HCT116 (cell line): ENCODE data around the gene DPP6. TPM values are rescaled to one million over a fixed set of nuclear protein-coding genes. Genes with fewer than 3 reads are reported as not detected.

Experiments used
- ATAC-seq: fragments of 200-7000 bp; cut with Tn5 transposase; 2 replicates; pipeline ENCODE4 v1.9.1; 2020; ENCODE audit warnings: mild to moderate bottlenecking, moderate library complexity
- BruUV-seq: library from RNA; stranded (reverse); fragments of 400-500 nt; replicated peaks from 2 replicates; lab custom pipeline; 2021; lab: Mats Ljungman, UMichigan
- CTCF ChIA-PET: fragments of 300-600 bp; sonication (Branson Sonifier 250); formaldehyde crosslinking; loops from one replicate; lab custom pipeline; 2021; ENCODE audit warnings: antibody characterized with exemption; lab: Charles Lee
- POLR2A ChIA-PET: fragments of 300-600, 350-600 bp; sonication (Branson Sonifier 250); formaldehyde crosslinking; loops from one replicate; lab custom pipeline; 2021; ENCODE audit warnings: antibody characterized with exemption; lab: Charles Lee
- RAD21 ChIA-PET, 2 experiments: fragments of 300-600 bp; sonication (Branson Sonifier 250); formaldehyde crosslinking; loops; one replicate each; lab custom pipeline; 2023; ENCODE audit warnings: low total read pairs in 2 of 2; ENCODE audit not compliant: uncharacterized antibody in 2 of 2, unreplicated experiment in 2 of 2, low non-redundant PET in 1 of 2; lab: Charles Lee
- DNase-seq: peaks from one replicate; pipeline ENCODE4 v3.0.0-alpha.2; 2010; ENCODE audit warnings: low read depth, low spot score
- H2AFZ ChIP-seq: fragments of 200-600 bp; shearing (Covaris generic), sonication (generic); 2 replicates; pipeline ENCODE4 v1.6.1; 2017; ENCODE audit warnings: low read depth, mixed run types, mixed read lengths, antibody characterized with exemption, low read length; ENCODE audit not compliant: poor library complexity, severe bottlenecking
- H3K27ac ChIP-seq: 2 replicates; pipeline ENCODE4 v1.5.1; 2012; ENCODE audit warnings: low read depth, low read length
- H3K27me3 ChIP-seq: fragments of 200-600 bp; sonication (generic); 2 replicates; pipeline ENCODE4 v1.6.1; 2016; ENCODE audit warnings: mixed run types, low read length, mixed read lengths; ENCODE audit not compliant: insufficient read depth
- H3K36me3 ChIP-seq, 2 experiments: fragments of 200-500 bp in 1 of 2; fragments of 200-600 bp in 1 of 2; sonication (Bioruptor generic) in 1 of 2; sonication (generic) in 1 of 2; 2 replicates each; pipeline versions ENCODE4 v1.5.1 to v1.6.1; 2014 to 2016; ENCODE audit warnings: low read length in 2 of 2, inconsistent platforms in 1 of 2, mixed read lengths in 1 of 2, mixed run types in 1 of 2; ENCODE audit not compliant: insufficient read depth in 2 of 2, control insufficient read depth in 1 of 2
- H3K4me1 ChIP-seq, 2 experiments: fragments of 200-600 bp in 1 of 2; sonication (generic) in 1 of 2; 2 replicates each; pipeline versions ENCODE4 v1.5.1 to v1.6.1; 2012 to 2017; ENCODE audit warnings: low read length in 2 of 2, inconsistent platforms in 1 of 2, mild to moderate bottlenecking in 1 of 2, mixed read lengths in 1 of 2, mixed run types in 1 of 2, moderate library complexity in 1 of 2; ENCODE audit not compliant: insufficient read depth in 2 of 2, control insufficient read depth in 1 of 2
- H3K4me2 ChIP-seq: fragments of 200-600 bp; sonication (generic); 2 replicates; pipeline ENCODE4 v1.6.1; 2017; ENCODE audit warnings: mixed run types, low read length, mixed read lengths
- H3K4me3 ChIP-seq, 2 experiments: fragments of 200-600 bp in 1 of 2; sonication (generic) in 1 of 2; replicated peaks in 1 of 2; 2 replicates each; pipeline ENCODE4 v1.5.1; 2011 to 2016; ENCODE audit warnings: low read length in 2 of 2, control low read depth in 1 of 2, low read depth in 1 of 2, mild to moderate bottlenecking in 1 of 2, mixed read lengths in 1 of 2, mixed run types in 1 of 2
- H3K79me2 ChIP-seq: fragments of 200-600 bp; sonication (generic); 2 replicates; pipeline ENCODE4 v1.6.1; 2017; ENCODE audit warnings: mild to moderate bottlenecking, mixed run types, low read length, moderate library complexity, mixed read lengths; ENCODE audit not compliant: insufficient read depth
- H3K9ac ChIP-seq: fragments of 200-600 bp; sonication (generic); 2 replicates; pipeline ENCODE4 v1.6.1; 2016; ENCODE audit warnings: low read length, mixed read lengths
- H3K9me2 ChIP-seq: fragments of 200-600 bp; sonication (generic), shearing (Covaris generic); 2 replicates; pipeline ENCODE4 v1.6.1; 2017; ENCODE audit warnings: mixed run types, mild to moderate bottlenecking, moderate library complexity; ENCODE audit not compliant: insufficient read depth
- H3K9me3 ChIP-seq, 2 experiments: fragments of 200-500 bp in 1 of 2; fragments of 200-600 bp in 1 of 2; sonication (Bioruptor generic) in 1 of 2; sonication (generic) in 1 of 2; 2 replicates each; pipeline ENCODE4 v1.6.1; 2014 to 2017; ENCODE audit warnings: low read length in 2 of 2, mixed read lengths in 2 of 2, inconsistent platforms in 1 of 2, low read depth in 1 of 2, mild to moderate bottlenecking in 1 of 2, mixed run types in 1 of 2, moderate library complexity in 1 of 2; ENCODE audit not compliant: control insufficient read depth in 1 of 2, insufficient read depth in 1 of 2
- H4K20me1 ChIP-seq: fragments of 200-600 bp; sonication (generic), shearing (Covaris generic); 2 replicates; pipeline ENCODE4 v1.6.1; 2017; ENCODE audit warnings: mixed run types, mild to moderate bottlenecking, moderate library complexity; ENCODE audit not compliant: insufficient read depth
- CTCF ChIP-seq, 3 experiments: fragments of 200-600 bp in 1 of 3; sonication (generic) in 1 of 3; IDR thresholded peaks in 2 of 3; conservative IDR thresholded peaks in 1 of 3; 2 replicates each; pipeline ENCODE4 v1.5.1; 2012 to 2017; ENCODE audit warnings: low read depth in 2 of 3, low read length in 2 of 3, antibody characterized with exemption in 1 of 3, borderline replicate concordance in 1 of 3, control low read depth in 1 of 3, mild to moderate bottlenecking in 1 of 3, mixed read lengths in 1 of 3, mixed run types in 1 of 3, moderate library complexity in 1 of 3; ENCODE audit not compliant: insufficient read depth in 1 of 3
- EGR1 ChIP-seq: IDR thresholded peaks from 2 replicates; pipeline ENCODE4 v1.6.1; 2012; ENCODE audit warnings: low read depth
- FOSL1 ChIP-seq: IDR thresholded peaks from 2 replicates; pipeline ENCODE4 v1.6.1; 2012; ENCODE audit warnings: low read depth
- POLR2AphosphoS5 ChIP-seq: IDR thresholded peaks from 2 replicates; pipeline ENCODE4 v1.6.1; 2011; ENCODE audit warnings: mild to moderate bottlenecking, low read depth, low read length, moderate library complexity
- RAD21 ChIP-seq: IDR thresholded peaks from 2 replicates; pipeline ENCODE4 v1.6.1; 2012; ENCODE audit warnings: low read depth, mild to moderate bottlenecking
- REST ChIP-seq: IDR thresholded peaks from 2 replicates; pipeline ENCODE4 v1.6.1; 2012; ENCODE audit warnings: low read depth
- SP1 ChIP-seq: IDR thresholded peaks from 2 replicates; pipeline ENCODE4 v1.6.1; 2012; ENCODE audit warnings: low read depth
- SRF ChIP-seq: IDR thresholded peaks from 2 replicates; pipeline ENCODE4 v1.6.1; 2012; ENCODE audit warnings: low read depth
- TCF7L2 ChIP-seq: IDR thresholded peaks from 2 replicates; pipeline ENCODE4 v1.7.0; 2011; ENCODE audit warnings: borderline replicate concordance, inconsistent platforms; ENCODE audit not compliant: insufficient read depth, insufficient read length; ENCODE audit errors: extremely low read depth
- YY1 ChIP-seq: IDR thresholded peaks from 2 replicates; pipeline ENCODE4 v1.6.1; 2011; ENCODE audit warnings: low read length, low read depth, moderate library complexity, mild to moderate bottlenecking; ENCODE audit not compliant: insufficient replicate concordance; ENCODE audit errors: extremely low read depth
- ZFX ChIP-seq: fragments of 450-650 bp; IDR thresholded peaks from 2 replicates; pipeline ENCODE4 v1.6.1; 2017
- ZNF274 ChIP-seq: fragments of 200-500 bp; sonication (Bioruptor generic); IDR thresholded peaks from 2 replicates; pipeline ENCODE4 v1.6.1; 2014; ENCODE audit warnings: mild to moderate bottlenecking, low read depth, low read length, inconsistent platforms
- intact Hi-C: fragments of 100-400 bp; cut with micrococcal nuclease; formaldehyde crosslinking; loops from 2 replicates; pipeline ENCODE4 v1.10.0; 2022
- total RNA-seq: library from RNA; stranded (reverse); gene quantifications from one replicate; pipeline ENCODE4 v1.2.1, GENCODE V29; 2021; ENCODE audit not compliant: unreplicated experiment
- TF ChIP-seq, protein P1 (sequence below): IDR thresholded peaks from 2 replicates; pipeline ENCODE4 v1.6.1; 2011; ENCODE audit warnings: mild to moderate bottlenecking, low read length, moderate library complexity; ENCODE audit not compliant: insufficient replicate concordance; ENCODE audit errors: extremely low read depth
- TF ChIP-seq, protein P2 (sequence below): IDR thresholded peaks from 2 replicates; pipeline ENCODE4 v1.6.1; 2012

DPP6 gene
- total RNA-seq, 1 experiment from 2014 or later: not detected

DNA sequence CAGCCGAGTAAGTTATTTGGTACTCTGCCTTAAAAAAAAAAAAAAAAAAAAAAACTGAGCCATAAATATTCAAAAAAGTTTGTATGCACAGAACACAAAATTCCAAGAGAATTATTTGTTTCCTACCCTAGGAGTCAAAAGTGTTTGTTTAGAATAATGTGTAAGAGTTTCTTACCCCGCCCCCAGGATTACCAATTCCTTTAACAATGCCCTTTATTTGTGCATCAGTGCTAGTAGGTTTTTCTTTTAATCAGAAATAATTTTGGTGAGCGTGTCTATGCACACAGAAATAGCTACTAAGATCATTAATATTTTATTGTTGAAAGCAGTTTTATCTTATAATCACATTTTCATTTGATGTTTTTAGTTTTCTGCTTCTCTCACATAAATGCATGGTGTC, 374.6 kb downstream of the DPP6 start:
- no peak for ATAC-seq
- Histone ChIP-seq H3K27me3 (no peaks in the 10 kb centered on the region), H3K4me2 (no peak overlapping the region), H2AFZ (no peak overlapping the region), H4K20me1 (no peaks in the 10 kb centered on the region), H3K9me2 (no peaks in the 10 kb centered on the region), H3K4me1 (no peaks in the 10 kb centered on the region), H3K27ac (no peak overlapping the region), H3K36me3 (no peaks in the 10 kb centered on the region), H3K79me2 (no peaks in the 10 kb centered on the region), H3K4me3 (no peak overlapping the region), H3K9ac (no peak overlapping the region), H3K9me3 (peaks cover 3 to 15% of the 10 kb centered on the region in 2 experiments; a peak in 2 of 4 replicates)
- no peak for TF ChIP-seq POLR2AphosphoS5
- no peak for TF ChIP-seq REST
- TF ChIP-seq SRF: no peak
- no peak for TF ChIP-seq YY1
- TF ChIP-seq ZNF274: no peak
- TF ChIP-seq RAD21: no peak
- TF ChIP-seq, protein P1, sequence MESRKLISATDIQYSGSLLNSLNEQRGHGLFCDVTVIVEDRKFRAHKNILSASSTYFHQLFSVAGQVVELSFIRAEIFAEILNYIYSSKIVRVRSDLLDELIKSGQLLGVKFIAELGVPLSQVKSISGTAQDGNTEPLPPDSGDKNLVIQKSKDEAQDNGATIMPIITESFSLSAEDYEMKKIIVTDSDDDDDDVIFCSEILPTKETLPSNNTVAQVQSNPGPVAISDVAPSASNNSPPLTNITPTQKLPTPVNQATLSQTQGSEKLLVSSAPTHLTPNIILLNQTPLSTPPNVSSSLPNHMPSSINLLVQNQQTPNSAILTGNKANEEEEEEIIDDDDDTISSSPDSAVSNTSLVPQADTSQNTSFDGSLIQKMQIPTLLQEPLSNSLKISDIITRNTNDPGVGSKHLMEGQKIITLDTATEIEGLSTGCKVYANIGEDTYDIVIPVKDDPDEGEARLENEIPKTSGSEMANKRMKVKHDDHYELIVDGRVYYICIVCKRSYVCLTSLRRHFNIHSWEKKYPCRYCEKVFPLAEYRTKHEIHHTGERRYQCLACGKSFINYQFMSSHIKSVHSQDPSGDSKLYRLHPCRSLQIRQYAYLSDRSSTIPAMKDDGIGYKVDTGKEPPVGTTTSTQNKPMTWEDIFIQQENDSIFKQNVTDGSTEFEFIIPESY: no peak
- no peak for TF ChIP-seq ZFX
- no peak for TF ChIP-seq TCF7L2
- TF ChIP-seq, protein P2, sequence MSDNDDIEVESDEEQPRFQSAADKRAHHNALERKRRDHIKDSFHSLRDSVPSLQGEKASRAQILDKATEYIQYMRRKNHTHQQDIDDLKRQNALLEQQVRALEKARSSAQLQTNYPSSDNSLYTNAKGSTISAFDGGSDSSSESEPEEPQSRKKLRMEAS: no peak
- TF ChIP-seq SP1: no peak
- no peak for TF ChIP-seq CTCF (IDR thresholded peaks at IDR 0.05 in 2 of 3, conservative IDR thresholded peaks at IDR 0.05 in 1 of 3; ENCODE audit: borderline replicate concordance in 1 of 3, insufficient read depth in 1 of 3, low read depth in 2 of 3, low read length in 2 of 3)
- no peak for TF ChIP-seq FOSL1
- TF ChIP-seq EGR1: no peak
- BruUV-seq: no TSS peak
- ChIA-PET RAD21 (no interaction called here), POLR2A (no interaction called here), CTCF (no interaction called here)
- intact Hi-C loops: no loop called here
- DNase-seq: no peak
